ENCODE data around the gene BRCA2.

BRCA2 gene

DNA sequence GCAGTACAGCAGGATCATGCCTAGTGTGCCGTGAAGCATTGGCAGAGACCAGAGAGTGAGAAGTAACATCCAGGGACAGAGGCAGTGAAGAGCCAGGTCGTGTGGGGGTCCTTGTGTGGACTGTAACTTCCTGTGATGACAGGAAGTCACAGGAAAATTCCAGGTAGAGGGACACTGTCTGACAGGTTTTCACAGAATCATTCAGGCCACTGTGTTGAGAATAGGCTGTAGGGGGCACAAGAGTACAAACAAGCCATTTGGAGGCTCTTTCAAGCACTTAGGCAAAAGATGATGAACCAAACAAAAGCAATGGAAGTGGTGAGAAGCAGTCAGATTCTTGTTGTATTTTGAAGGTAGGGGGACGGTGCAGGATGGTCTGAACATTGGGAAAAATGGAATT, 66.2 kb downstream of the BRCA2 start:
- no peaks in the 10 kb centered on the region for H3K4me1 Mint-ChIP-seq (ENCODE audit: low read depth)
- no peak overlapping the region for H3K4me3 Mint-ChIP-seq
- H3K27me3 Mint-ChIP-seq = no peaks in the 10 kb centered on the region
- no peak overlapping the region for H3K27ac Mint-ChIP-seq
- peaks cover 10% of the 10 kb centered on the region for H3K36me3 Mint-ChIP-seq (ENCODE audit: low read depth)
- H3K9me3 Mint-ChIP-seq = no peaks in the 10 kb centered on the region
- intact Hi-C loops (cut with micrococcal nuclease) = loop anchor here (5.0 kb wide), 1 partner anchor 61 kb away; no protein-coding TSS in a partner anchor

DNA sequence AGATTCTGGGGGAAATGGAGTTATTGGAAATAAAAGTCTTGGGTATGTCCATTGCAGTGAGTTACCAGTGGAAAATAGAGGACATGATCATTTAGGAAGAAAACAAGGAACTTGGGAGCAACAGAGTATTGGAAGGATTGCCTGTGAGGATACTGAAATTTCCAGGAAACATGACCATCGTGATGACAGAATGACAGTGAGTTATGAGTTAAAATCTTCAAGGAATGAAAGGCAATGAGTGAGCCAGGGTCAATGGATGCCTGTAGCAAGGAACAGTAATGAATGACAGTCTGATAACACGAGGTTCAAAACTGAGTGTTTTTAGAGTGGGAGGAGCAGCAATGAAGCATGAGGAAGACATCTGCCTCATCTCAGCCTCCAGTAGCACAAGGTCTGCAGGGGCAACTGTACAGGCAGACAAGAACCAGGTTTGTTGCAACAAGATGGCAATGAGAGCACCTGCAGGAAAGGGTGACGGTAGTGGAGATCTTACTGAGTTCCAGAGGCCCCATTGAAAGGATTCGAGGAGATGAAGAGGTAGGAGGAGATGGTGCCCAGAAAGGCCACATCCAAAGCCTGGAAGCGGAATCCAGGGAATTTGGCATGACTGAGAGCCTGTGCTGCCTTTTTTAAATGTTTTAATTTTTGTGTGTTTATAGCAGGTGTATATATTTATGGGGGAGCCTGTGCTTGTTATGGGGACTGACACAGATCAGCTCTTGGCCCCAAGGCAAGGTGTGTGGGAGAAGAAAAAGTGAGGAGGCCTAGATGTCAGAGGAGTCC, 68.7 kb downstream of the BRCA2 start:
- no peak overlapping the region for H3K4me3 Mint-ChIP-seq
- H3K27me3 Mint-ChIP-seq = no peaks in the 10 kb centered on the region
- H3K36me3 Mint-ChIP-seq (ENCODE audit: low read depth) = peaks cover 15% of the 10 kb centered on the region
- no peaks in the 10 kb centered on the region for H3K4me1 Mint-ChIP-seq (ENCODE audit: low read depth)
- no peak overlapping the region for H3K27ac Mint-ChIP-seq
- H3K9me3 Mint-ChIP-seq = no peaks in the 10 kb centered on the region
- intact Hi-C loops (cut with micrococcal nuclease) = loop anchor here (2.0 to 5.0 kb wide), 2 partner anchors 58 to 197 kb away; no protein-coding TSS in a partner anchor

DNA sequence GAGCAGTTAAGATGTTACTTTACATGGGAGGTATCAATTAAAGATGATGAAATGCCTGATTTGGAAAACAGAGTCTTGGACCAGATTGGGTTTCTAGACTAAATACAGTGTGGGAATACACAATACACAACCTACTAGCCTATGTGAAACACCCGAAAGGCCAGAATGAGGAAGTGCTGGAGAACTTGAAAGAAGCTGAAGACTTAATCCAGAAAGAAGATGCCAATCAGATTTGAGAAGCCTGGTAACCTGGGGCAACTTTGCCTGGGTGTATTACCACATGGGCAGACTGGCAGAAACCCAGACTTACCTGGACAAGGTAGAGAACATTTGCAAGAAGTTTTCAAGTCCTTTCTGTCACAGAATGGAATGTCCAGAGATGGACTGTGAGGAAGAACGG, 69.4 kb downstream of the BRCA2 start:
- Mint-ChIP-seq H3K27me3 (no peaks in the 10 kb centered on the region), H3K9me3 (no peaks in the 10 kb centered on the region), H3K4me1 (ENCODE audit: low read depth) (no peaks in the 10 kb centered on the region), H3K4me3 (no peak overlapping the region), H3K36me3 (ENCODE audit: low read depth) (peaks cover 8% of the 10 kb centered on the region), H3K27ac (no peak overlapping the region)
- intact Hi-C loops (cut with micrococcal nuclease) = loop anchor here (5.0 kb wide), 1 partner anchor 58 kb away; no protein-coding TSS in a partner anchor

DNA sequence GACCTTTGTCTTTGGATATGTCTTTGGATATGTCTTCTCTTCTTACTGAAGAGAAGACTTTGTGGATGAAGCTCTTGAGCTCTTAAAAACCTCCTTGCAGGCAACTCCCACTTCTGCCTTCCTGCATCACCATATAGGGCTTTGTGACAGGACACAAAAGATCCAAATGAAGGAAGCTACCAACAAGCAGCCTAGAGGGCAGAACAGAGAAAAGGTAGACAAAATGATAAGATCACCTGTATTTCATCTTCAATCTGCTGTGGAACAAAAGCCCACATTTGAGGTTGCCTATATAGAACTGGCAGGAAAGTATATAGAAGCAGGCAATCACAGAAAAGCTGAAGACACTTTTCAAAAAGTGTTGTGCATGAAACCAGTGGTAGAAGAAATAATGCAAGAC, 70.1 kb downstream of the BRCA2 start:
- Mint-ChIP-seq H3K36me3 (ENCODE audit: low read depth) (peaks cover 7% of the 10 kb centered on the region), H3K4me3 (no peak overlapping the region)

DNA sequence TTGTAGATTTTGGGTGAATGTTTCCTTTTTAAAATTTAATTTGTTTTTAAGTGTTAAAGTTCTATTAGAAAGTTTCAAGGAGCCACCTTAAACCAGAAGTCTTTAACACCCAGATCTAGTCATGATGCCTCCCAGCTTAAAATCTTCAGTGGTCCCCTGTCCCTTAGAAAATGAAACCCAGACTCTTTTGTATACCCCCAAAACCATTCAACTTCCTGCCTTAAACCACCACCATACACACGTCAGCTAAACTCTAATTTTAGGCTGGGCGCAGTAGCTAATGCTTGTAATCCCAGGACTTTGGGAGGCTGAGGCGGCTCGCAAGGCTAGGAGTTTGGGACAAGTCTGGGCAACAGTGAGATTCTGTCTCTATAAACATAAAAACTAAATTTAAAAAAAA, 74.7 kb downstream of the BRCA2 start:
- Mint-ChIP-seq H3K36me3 (ENCODE audit: low read depth) (peaks cover 7% of the 10 kb centered on the region), H3K27ac (no peak overlapping the region), H3K4me3 (no peak overlapping the region), H3K9me3 (no peaks in the 10 kb centered on the region), H3K27me3 (no peaks in the 10 kb centered on the region), H3K4me1 (ENCODE audit: low read depth) (peaks cover 14% of the 10 kb centered on the region)
- intact Hi-C loops (cut with micrococcal nuclease) = no loop called here

More for the DNA sequence above, 70.1 kb downstream of the BRCA2 start:
- no peak overlapping the region for H3K27ac Mint-ChIP-seq
- H3K27me3 Mint-ChIP-seq = no peaks in the 10 kb centered on the region
- H3K9me3 Mint-ChIP-seq = no peaks in the 10 kb centered on the region
- intact Hi-C loops (cut with micrococcal nuclease) = no loop called here
- no peaks in the 10 kb centered on the region for H3K4me1 Mint-ChIP-seq (ENCODE audit: low read depth)

DNA sequence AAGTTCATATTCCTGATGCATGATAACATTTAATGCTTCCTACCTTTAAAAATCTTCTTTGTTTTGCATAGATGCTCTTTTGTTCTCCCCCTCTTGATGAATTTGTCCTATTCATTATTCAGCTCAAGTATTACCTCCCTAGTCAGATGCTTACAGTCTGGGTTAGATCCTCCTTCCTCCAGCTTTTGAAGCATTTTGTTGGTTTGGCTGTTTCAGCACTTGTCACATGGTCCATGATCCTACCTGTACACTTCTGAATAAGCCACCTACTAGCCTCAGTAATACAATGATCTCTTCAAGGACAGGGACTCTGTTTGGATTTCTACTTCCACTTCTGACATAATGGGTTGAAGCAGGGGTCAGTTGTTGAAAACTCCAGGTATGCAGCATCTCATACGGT, 75.2 kb downstream of the BRCA2 start:
- Mint-ChIP-seq H3K36me3 (ENCODE audit: low read depth) (peaks cover 7% of the 10 kb centered on the region), H3K27me3 (no peaks in the 10 kb centered on the region), H3K4me1 (ENCODE audit: low read depth) (peaks cover 14% of the 10 kb centered on the region), H3K9me3 (no peaks in the 10 kb centered on the region), H3K27ac (no peak overlapping the region), H3K4me3 (no peak overlapping the region)
- intact Hi-C loops (cut with micrococcal nuclease) = no loop called here

DNA sequence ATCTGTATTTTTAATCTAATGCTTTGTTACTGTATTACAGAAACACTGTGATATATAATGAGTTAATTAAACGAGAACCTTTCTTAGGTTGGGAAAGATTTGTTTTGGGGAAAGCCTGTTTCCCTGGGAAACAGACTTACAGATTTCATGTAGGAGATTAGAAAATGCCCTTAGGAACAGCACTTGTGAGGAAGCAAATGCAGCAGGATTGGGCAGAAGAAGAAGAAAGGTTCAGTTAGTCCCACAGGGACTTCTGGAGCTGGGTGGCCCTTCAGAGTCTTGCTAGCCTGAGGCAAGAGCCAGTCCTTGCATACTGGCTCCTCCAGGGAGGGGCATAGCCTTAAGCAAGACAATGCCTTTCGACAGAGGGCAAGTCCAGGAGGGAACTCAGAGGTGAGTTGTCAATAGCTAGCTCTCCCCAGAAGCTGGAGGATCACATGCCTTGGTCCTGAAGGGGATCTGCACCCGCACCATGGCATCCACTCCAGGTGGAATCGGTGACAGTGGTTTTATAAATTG, 75.9 kb downstream of the BRCA2 start:
- Mint-ChIP-seq H3K4me1 (ENCODE audit: low read depth) (peaks cover 14% of the 10 kb centered on the region), H3K27me3 (no peaks in the 10 kb centered on the region), H3K9me3 (no peaks in the 10 kb centered on the region), H3K27ac (no peak overlapping the region), H3K4me3 (no peak overlapping the region), H3K36me3 (ENCODE audit: low read depth) (peaks cover 7% of the 10 kb centered on the region)
- intact Hi-C loops (cut with micrococcal nuclease) = no loop called here

DNA sequence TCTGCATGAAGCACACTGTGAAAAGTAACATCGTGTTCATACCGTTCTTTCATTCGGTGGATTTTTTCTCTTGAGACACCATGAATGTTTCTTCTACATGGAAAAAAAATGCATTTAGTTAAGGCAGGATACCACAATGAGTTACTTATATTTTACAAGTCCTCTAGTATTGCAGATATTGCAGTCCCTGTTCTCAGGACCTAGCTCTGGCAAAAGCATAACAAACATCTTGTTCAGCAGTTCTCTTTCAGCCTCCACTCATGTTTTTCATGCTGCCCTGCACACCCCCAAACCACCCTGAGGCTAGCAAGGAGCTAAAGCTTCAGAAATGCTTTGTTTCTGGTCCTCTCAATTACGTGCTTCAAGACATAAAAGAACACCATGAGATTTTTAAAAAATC, 87.8 kb downstream of the BRCA2 start:
- no peak overlapping the region for H3K4me3 Mint-ChIP-seq
- H3K9me3 Mint-ChIP-seq = no peaks in the 10 kb centered on the region
- no peaks in the 10 kb centered on the region for H3K27me3 Mint-ChIP-seq
- no peaks in the 10 kb centered on the region for H3K4me1 Mint-ChIP-seq (ENCODE audit: low read depth)
- peaks cover 78% of the 10 kb centered on the region for H3K36me3 Mint-ChIP-seq (ENCODE audit: low read depth)
- intact Hi-C loops (cut with micrococcal nuclease) = no loop called here
- H3K27ac Mint-ChIP-seq = no peak overlapping the region

DNA sequence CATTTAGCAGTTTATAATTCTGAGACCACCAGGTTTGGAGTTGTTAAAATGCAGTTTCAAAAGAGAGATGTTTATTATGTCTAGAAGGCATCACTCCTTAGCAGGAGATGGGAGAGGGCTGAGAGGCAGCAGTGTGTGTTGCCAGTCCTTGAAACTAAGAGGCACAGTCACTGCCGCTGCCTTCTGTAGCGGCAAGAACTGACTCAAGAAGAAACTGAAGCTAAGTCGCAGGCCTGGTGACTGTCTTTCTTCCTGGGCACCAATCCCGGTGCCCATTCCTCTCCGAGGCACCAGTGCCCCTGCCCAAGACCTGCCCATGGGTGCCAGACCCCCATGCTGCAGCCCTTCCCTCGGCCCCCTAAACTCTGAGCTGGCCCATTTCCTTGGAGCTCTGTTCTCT, 92.5 kb downstream of the BRCA2 start:
- no peak overlapping the region for H3K4me3 Mint-ChIP-seq
- no peaks in the 10 kb centered on the region for H3K9me3 Mint-ChIP-seq
- intact Hi-C loops (cut with micrococcal nuclease) = no loop called here
- H3K4me1 Mint-ChIP-seq (ENCODE audit: low read depth) = peaks cover 11% of the 10 kb centered on the region
- H3K27me3 Mint-ChIP-seq = no peaks in the 10 kb centered on the region
- no peak overlapping the region for H3K27ac Mint-ChIP-seq
- peaks cover 90% of the 10 kb centered on the region for H3K36me3 Mint-ChIP-seq (ENCODE audit: low read depth)

DNA sequence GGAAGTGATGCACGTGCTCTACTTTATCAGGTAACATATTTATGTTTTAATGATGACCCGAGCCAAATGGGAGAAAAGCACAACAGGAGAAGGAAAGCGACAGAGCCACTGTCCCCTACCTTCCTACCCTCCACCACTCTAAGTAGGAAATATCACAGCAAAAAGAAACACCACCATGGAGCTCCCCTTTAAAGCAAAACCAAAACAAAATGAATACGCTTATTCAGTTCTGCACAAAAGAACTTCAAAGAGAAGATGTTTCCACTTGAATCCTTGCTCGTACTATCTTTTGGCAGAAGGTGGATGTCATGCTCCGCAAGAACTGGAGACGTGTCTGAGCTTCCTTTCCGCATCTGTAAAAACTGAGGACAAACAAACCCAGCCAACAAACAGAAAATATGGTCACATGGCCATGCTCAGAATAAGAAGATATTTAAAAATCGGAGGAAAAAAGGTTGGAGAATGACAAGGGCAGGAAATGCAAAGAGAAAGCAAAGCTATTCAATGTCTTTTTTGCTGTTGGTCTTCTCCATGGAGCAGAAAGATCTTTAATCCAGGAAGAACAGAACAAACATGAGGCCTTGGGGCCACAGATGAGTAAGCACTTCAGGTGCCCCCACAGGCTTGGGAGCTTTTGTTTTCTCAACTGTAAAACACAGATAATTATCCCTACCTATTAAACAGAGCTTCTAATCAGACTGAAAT, 93.1 kb downstream of the BRCA2 start:
- Mint-ChIP-seq H3K27ac (no peak overlapping the region), H3K9me3 (no peaks in the 10 kb centered on the region), H3K27me3 (no peaks in the 10 kb centered on the region), H3K36me3 (ENCODE audit: low read depth) (peaks cover 86% of the 10 kb centered on the region), H3K4me3 (no peak overlapping the region), H3K4me1 (ENCODE audit: low read depth) (peaks cover 11% of the 10 kb centered on the region)
- intact Hi-C loops (cut with micrococcal nuclease) = no loop called here

DNA sequence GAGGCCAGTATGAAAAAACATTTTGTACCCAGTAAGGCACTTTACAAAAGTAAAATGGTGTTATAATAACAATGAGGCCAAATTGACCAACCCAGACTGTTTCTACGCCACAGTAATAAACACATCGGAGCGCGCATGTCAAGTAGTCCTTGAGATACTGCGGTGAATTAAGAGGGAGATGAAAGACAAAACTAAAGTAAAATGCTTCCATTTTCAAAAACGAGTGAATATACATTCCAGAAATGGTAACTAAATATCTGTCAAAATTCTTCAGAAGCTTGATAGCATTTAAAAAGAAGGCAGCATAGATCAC, 93.6 kb downstream of the BRCA2 start:
- Mint-ChIP-seq H3K4me1 (ENCODE audit: low read depth) (peaks cover 11% of the 10 kb centered on the region), H3K27me3 (no peaks in the 10 kb centered on the region), H3K27ac (no peak overlapping the region), H3K9me3 (no peaks in the 10 kb centered on the region), H3K36me3 (ENCODE audit: low read depth) (peaks cover 84% of the 10 kb centered on the region), H3K4me3 (no peak overlapping the region)
- intact Hi-C loops (cut with micrococcal nuclease) = no loop called here

DNA sequence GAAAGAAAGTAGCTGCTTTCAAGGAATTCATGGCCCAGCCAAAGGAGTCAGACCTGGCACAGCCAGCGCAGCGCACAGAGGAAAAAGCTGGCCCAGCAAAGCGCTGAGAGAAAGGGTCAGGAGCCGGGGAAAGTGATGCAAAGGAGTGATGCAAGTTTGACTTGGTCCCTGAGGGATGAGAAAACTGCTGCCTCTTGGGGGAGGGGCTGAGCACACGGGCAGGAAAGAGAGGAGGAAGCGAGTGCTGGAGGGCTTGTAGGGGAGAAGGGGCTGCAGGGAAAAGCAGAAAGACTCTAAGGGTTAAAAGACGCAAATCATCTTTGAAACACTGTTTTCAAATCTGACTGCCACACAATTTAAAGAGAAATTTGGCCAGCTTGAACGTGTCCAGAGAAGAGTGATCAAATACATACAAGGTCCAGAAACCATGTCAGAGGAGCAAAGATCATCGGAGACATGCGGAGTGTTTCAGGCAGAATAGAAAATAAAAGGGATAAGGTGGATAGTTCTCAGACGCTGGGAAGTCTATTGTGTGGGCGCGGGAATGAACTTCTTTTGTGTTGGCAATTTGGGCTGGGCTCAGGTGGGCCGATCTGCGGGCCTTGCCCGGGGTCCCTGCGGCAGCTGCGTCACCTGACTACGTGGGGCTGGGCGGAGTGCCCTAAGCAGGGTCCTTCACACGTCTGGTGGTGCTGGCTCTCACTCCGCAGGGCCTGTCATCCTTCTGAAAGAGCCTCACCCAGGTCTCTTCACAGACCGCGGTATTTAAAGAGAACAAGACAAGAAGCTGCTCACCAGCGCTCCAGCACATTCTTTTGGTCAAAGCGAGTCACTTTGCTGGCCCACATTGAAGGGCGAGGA, 94.5 kb downstream of the BRCA2 start:
- Mint-ChIP-seq H3K27me3 (no peaks in the 10 kb centered on the region), H3K27ac (no peak overlapping the region), H3K4me1 (ENCODE audit: low read depth) (peaks cover 11% of the 10 kb centered on the region), H3K9me3 (no peaks in the 10 kb centered on the region), H3K36me3 (ENCODE audit: low read depth) (peaks cover 76% of the 10 kb centered on the region), H3K4me3 (no peak overlapping the region)
- intact Hi-C loops (cut with micrococcal nuclease) = no loop called here

DNA sequence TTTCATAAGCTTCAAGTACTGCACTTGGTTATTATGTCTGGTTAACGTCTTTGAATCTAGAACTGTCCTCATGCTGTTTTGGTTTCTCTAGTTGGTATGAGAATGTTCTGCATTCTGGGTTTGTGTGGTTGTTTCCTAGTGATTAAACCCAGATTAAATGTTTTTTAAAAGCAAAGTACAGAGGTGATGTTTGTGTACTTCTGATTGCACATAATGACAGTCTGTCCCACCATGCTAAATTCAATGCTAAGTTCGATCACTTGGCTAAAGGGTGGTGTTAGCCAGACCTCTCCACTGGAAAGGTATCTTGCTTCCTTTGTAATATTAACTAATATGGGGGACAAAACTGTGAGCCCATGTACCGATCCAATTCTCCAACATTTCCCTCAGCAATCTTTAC, 98.0 kb downstream of the BRCA2 start:
- intact Hi-C loops (cut with micrococcal nuclease) = no loop called here
- Mint-ChIP-seq H3K27ac (no peak overlapping the region), H3K9me3 (peaks cover 10% of the 10 kb centered on the region)

DNA sequence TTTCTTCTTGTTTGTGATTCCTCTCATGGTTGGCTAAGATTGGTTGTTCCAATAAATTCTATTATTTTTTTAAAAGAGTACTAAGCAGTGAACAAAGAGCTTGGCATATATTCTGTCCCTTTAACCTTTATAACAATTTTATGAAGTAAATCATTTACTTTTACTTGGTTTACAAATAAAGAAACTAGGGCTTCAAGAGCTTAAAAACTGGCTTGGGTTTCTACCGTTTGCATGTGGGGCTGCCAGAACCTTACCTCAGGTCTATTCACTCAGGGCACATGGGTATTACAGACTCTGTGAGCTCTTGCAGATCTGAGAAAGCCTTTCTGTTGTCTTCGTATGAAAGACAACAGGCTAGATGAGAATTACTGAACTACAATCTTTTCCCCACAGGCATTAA, 99.3 kb downstream of the BRCA2 start:
- intact Hi-C loops (cut with micrococcal nuclease) = no loop called here
- Mint-ChIP-seq H3K27ac (no peak overlapping the region), H3K9me3 (peaks cover 23% of the 10 kb centered on the region), H3K4me1 (ENCODE audit: low read depth) (peaks cover 21% of the 10 kb centered on the region), H3K36me3 (ENCODE audit: low read depth) (peaks cover 62% of the 10 kb centered on the region), H3K4me3 (no peak overlapping the region), H3K27me3 (no peaks in the 10 kb centered on the region)

More for the DNA sequence above, 98.0 kb downstream of the BRCA2 start:
- peaks cover 19% of the 10 kb centered on the region for H3K4me1 Mint-ChIP-seq (ENCODE audit: low read depth)
- H3K27me3 Mint-ChIP-seq = no peaks in the 10 kb centered on the region
- no peak overlapping the region for H3K4me3 Mint-ChIP-seq
- peaks cover 59% of the 10 kb centered on the region for H3K36me3 Mint-ChIP-seq (ENCODE audit: low read depth)

Data from dendritic cell treated with granulocyte-macrophage colony-stimulating factor and Interleukin-4, amounts not matched to agents 40 ng/mL and 50 ng/mL, for 4 days (primary cell).